Fibroblast of skin of left biceps (primary cell): ENCODE measurements around the gene LRRC55.

Source experiments
- DNase-seq, 2 experiments: peaks; one replicate each; pipeline ENCODE4 v3.0.0-alpha.2; 2013; ENCODE audit warnings: low read depth in 2 of 2

The LRRC55 gene

GRCh38 chr11:57203359-57203758 lies 21.6 kb downstream of the LRRC55 start:
- no peak for DNase-seq

- no peak for DNase-seq
These were observed 22.2 kb downstream of the LRRC55 start for GRCh38 chr11:57203882-57204480.

GRCh38 chr11:57205041-57205641 lies 23.4 kb downstream of the LRRC55 start:
- no peak for DNase-seq

- DNase-seq = no peak
These were observed 25.4 kb downstream of the LRRC55 start for GRCh38 chr11:57207168-57207567.

GRCh38 chr11:57210781-57211180 lies 29.0 kb downstream of the LRRC55 start:
- DNase-seq = no peak

- peak in 1 of 2 experiments; percentile 23 for DNase-seq
These were observed 31.8 kb downstream of the LRRC55 start for GRCh38 chr11:57213342-57214097.

GRCh38 chr11:57214098-57214417 lies 32.3 kb downstream of the LRRC55 start:
- DNase-seq = no peak

GRCh38 chr11:57214494-57214893 lies 32.7 kb downstream of the LRRC55 start:
- peak; percentile 56 to 58 for DNase-seq

GRCh38 chr11:57216463-57216862 lies 34.7 kb downstream of the LRRC55 start:
- DNase-seq = no peak

GRCh38 chr11:57217053-57217452 lies 35.3 kb downstream of the LRRC55 start:
- DNase-seq = no peak

GRCh38 chr11:57219021-57219627 lies 37.4 kb downstream of the LRRC55 start:
- no peak for DNase-seq

- DNase-seq = no peak
These were observed 40.5 kb downstream of the LRRC55 start for GRCh38 chr11:57222239-57222638.

- DNase-seq = no peak
These were observed 41.8 kb downstream of the LRRC55 start for GRCh38 chr11:57223601-57224000.

- no peak for DNase-seq
These were observed 42.4 kb downstream of the LRRC55 start for GRCh38 chr11:57224128-57224527.

GRCh38 chr11:57224537-57224936 lies 42.8 kb downstream of the LRRC55 start:
- DNase-seq = no peak

GRCh38 chr11:57228600-57228999 lies 46.8 kb downstream of the LRRC55 start:
- DNase-seq = no peak

GRCh38 chr11:57230316-57230715 lies 48.6 kb downstream of the LRRC55 start:
- DNase-seq = no peak

GRCh38 chr11:57230791-57231538 lies 49.2 kb downstream of the LRRC55 start:
- DNase-seq = no peak

GRCh38 chr11:57231539-57232253 lies 49.9 kb downstream of the LRRC55 start:
- no peak for DNase-seq

GRCh38 chr11:57233702-57234101 lies 51.9 kb downstream of the LRRC55 start:
- no peak for DNase-seq
